Muscle layer of colon (tissue), 2 donors: ENCODE data around the gene GDE1.

Experiments
- H3K27ac ChIP-seq: one replicate; pipeline ENCODE4 v1.7.0; 2013; ENCODE audit warnings: low read depth, mild to moderate bottlenecking, low read length, moderate library complexity
- H3K27me3 ChIP-seq, 2 donors: one replicate each; pipeline ENCODE4 v1.7.0; 2013; ENCODE audit warnings: low read length in 2 of 2, mild to moderate bottlenecking in 2 of 2; ENCODE audit not compliant: insufficient read depth in 2 of 2, control insufficient read depth in 1 of 2
- H3K36me3 ChIP-seq: one replicate; pipeline ENCODE4 v1.7.0; 2013; ENCODE audit warnings: mild to moderate bottlenecking, low read length; ENCODE audit not compliant: insufficient read depth
- H3K4me1 ChIP-seq: one replicate; pipeline ENCODE4 v1.7.0; 2013; ENCODE audit warnings: mild to moderate bottlenecking, low read length; ENCODE audit not compliant: insufficient read depth
- H3K4me3 ChIP-seq, 2 donors: one replicate each; pipeline ENCODE4 v1.7.0; 2013; ENCODE audit warnings: low read length in 2 of 2, low read depth in 1 of 2, mild to moderate bottlenecking in 1 of 2, moderate library complexity in 1 of 2
- H3K9ac ChIP-seq: one replicate; pipeline ENCODE4 v1.7.0; 2013; ENCODE audit warnings: low read length
- H3K9me3 ChIP-seq: one replicate; pipeline ENCODE4 v1.7.0; 2013; ENCODE audit warnings: mild to moderate bottlenecking, low read length
- donor health status: abdominal sarcoma.
- donor health status: Adenocarcinoma of cecum.

GDE1 gene

GRCh38 chr16:19484096-19484495 lies 37.8 kb downstream of the GDE1 start:
- Histone ChIP-seq H3K27ac (no peak overlapping the region), H3K4me1 (no peaks in the 10 kb centered on the region), H3K27me3 (no peaks in the 10 kb centered on the region), H3K36me3 (no peaks in the 10 kb centered on the region), H3K9me3 (no peaks in the 10 kb centered on the region), H3K9ac (no peak overlapping the region), H3K4me3 (no peak overlapping the region)

GRCh38 chr16:19482291-19482690 lies 39.6 kb downstream of the GDE1 start:
- Histone ChIP-seq H3K9ac (no peak overlapping the region), H3K9me3 (no peaks in the 10 kb centered on the region), H3K4me3 (no peak overlapping the region), H3K27ac (no peak overlapping the region), H3K4me1 (no peaks in the 10 kb centered on the region), H3K27me3 (no peaks in the 10 kb centered on the region), H3K36me3 (no peaks in the 10 kb centered on the region)

DNA sequence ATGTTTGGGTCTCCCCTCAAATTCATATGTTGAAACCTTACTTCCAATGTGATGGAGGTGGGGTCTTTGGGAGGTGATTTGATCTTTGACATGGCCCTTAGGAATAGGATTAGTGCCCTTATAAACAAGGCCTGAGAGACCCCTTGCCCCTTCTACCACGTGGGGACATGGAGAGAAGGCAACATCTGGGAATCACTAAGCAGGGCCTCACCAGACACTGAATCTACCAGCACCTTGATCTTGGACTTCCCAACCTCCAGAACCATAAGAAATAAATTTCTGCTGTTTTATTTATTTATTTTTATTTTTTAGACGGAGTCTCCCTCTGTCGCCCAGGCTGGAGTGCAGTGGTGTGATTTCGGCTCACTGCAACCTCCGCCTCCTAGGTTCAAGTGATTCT lies 40.1 kb downstream of the GDE1 start:
- Histone ChIP-seq H3K9me3 (no peaks in the 10 kb centered on the region), H3K4me1 (no peaks in the 10 kb centered on the region), H3K36me3 (no peaks in the 10 kb centered on the region), H3K27me3 (no peaks in the 10 kb centered on the region), H3K27ac (no peak overlapping the region), H3K9ac (no peak overlapping the region), H3K4me3 (no peak overlapping the region)

DNA sequence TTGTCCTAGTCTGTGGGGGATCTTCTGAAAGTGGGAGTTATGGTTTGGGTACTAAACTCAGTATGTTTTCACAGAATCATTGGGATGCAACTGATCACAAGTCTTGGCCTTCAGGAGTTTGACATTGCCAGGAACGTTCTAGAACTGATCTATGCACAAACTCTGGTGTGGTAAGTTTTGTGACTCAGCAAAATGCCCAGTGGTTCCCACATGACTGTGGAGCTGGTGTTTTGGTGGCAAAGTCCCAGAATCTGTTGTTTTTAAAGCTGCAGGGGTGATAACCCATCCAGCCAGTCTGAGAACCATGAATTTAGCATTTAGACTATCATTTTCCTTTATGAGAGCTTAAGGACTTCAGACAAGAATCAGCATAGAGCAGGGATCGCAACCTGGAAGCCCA lies 40.6 kb downstream of the GDE1 start:
- Histone ChIP-seq H3K9me3 (no peaks in the 10 kb centered on the region), H3K4me3 (no peak overlapping the region), H3K27me3 (no peaks in the 10 kb centered on the region), H3K4me1 (no peaks in the 10 kb centered on the region), H3K27ac (no peak overlapping the region), H3K36me3 (no peaks in the 10 kb centered on the region), H3K9ac (no peak overlapping the region)

DNA sequence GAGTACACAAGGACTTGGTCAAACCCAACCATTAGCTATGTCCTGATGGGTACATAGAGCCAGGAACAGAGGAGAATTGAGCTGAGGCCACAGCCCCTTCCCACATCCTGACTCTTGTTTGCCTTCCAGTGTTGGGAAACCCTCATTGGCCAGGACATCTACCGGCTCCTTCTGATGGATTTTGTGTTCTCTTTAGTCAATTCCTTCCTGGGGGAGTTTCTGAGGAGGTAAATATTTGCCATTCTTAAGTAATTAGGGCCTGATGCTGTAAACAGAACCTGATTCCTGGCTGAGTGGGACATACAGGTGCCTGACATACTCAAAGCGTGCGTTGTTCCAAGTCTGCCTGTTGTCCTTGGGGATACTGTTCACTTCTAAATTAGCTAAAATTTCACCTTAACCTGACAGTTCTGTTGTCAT lies 42.6 kb downstream of the GDE1 start:
- no peak overlapping the region for H3K27ac ChIP-seq
- no peak overlapping the region for H3K9ac ChIP-seq
- no peaks in the 10 kb centered on the region for H3K27me3 ChIP-seq
- H3K9me3 ChIP-seq, result no peaks in the 10 kb centered on the region
- H3K4me3 ChIP-seq, result no peak overlapping the region
- no peaks in the 10 kb centered on the region for H3K36me3 ChIP-seq
- H3K4me1 ChIP-seq, result no peaks in the 10 kb centered on the region

- Histone ChIP-seq H3K4me1 (no peaks in the 10 kb centered on the region), H3K9me3 (no peaks in the 10 kb centered on the region), H3K9ac (no peak overlapping the region), H3K36me3 (no peaks in the 10 kb centered on the region), H3K27me3 (no peaks in the 10 kb centered on the region), H3K4me3 (no peak overlapping the region), H3K27ac (no peak overlapping the region)
These were observed 43.4 kb downstream of the GDE1 start for GRCh38 chr16:19478505-19478904.

DNA sequence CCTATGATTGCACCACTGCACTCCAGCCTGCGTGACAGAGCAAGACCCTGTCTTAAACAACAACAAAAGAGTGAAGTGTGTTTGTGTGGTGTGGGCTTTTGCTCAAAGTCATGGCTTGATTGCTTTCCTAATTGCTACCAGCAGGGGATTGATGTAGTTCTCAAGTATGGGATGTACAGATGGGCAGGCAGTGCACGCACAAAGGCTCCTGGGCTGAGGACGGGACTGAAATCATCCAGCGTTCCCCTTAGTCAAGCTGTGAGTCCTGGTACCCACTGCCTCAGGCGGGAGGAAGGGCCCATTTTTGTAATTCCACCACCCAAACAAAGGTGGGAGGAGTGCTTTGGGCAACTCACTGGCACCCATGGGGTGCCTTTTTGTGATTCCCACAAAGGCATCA lies 47.3 kb downstream of the GDE1 start:
- H3K9me3 ChIP-seq, result no peaks in the 10 kb centered on the region

GRCh38 chr16:19472482-19472881 lies 49.4 kb downstream of the GDE1 start:
- Histone ChIP-seq H3K4me3 (no peak overlapping the region), H3K27me3 (no peaks in the 10 kb centered on the region), H3K4me1 (no peaks in the 10 kb centered on the region), H3K27ac (no peak overlapping the region), H3K9ac (no peak overlapping the region), H3K9me3 (no peaks in the 10 kb centered on the region), H3K36me3 (no peaks in the 10 kb centered on the region)

More for the DNA sequence above, 47.3 kb downstream of the GDE1 start:
- Histone ChIP-seq H3K27ac (no peak overlapping the region), H3K36me3 (no peaks in the 10 kb centered on the region), H3K4me3 (no peak overlapping the region), H3K4me1 (no peaks in the 10 kb centered on the region), H3K27me3 (no peaks in the 10 kb centered on the region), H3K9ac (no peak overlapping the region)

GRCh38 chr16:19468300-19468699 lies 53.6 kb downstream of the GDE1 start:
- H3K27ac ChIP-seq, result no peak overlapping the region
- H3K9me3 ChIP-seq, result no peaks in the 10 kb centered on the region
- no peaks in the 10 kb centered on the region for H3K27me3 ChIP-seq
- H3K36me3 ChIP-seq, result no peaks in the 10 kb centered on the region
- H3K4me1 ChIP-seq, result no peaks in the 10 kb centered on the region
- no peak overlapping the region for H3K9ac ChIP-seq
- no peak overlapping the region for H3K4me3 ChIP-seq

DNA sequence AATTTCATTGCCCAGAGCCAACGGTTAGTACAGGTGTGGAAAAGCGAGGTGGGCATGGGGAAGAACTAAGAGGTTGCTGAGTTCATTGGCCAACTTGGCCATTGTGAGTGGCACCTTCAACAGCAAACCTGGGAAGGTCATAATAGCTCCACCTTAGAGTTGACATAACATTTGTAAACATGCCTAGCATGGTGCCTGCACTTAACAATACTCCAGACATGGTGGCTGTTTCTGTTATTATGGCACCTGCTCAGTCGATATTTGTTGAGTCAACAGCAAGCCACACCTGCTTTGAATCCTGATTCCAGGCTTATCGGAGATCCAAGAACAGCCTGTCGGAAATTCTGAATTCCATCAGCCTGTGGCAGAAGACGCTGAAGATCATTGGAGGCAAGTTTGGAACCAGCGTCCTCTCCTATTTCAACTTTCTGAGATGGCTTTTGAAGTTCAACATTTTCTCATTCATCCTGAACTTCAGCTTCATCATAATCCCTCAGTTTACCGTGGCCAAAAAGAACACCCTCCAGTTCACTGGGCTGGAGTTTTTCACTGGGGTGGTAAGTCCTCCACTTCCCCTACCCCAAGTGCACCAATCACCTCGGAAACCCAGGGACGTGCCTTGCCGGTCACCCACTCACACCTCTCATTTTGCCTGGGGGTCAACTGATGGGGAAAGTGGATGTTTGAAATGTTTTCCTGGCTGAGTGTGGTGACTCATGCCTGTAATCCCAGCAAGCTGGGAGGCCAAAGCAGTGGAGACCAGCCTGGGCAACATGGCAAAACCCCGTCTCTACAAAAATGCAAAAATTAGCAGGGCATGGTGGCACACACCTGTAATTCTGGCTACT lies 58.2 kb downstream of the GDE1 start:
- H3K4me1 ChIP-seq, result no peaks in the 10 kb centered on the region
- H3K9me3 ChIP-seq, result no peaks in the 10 kb centered on the region
- no peaks in the 10 kb centered on the region for H3K27me3 ChIP-seq
- no peak overlapping the region for H3K4me3 ChIP-seq
- H3K27ac ChIP-seq, result no peak overlapping the region
- H3K9ac ChIP-seq, result no peak overlapping the region
- H3K36me3 ChIP-seq, result no peaks in the 10 kb centered on the region

- Histone ChIP-seq H3K36me3 (no peaks in the 10 kb centered on the region), H3K9ac (no peak overlapping the region), H3K9me3 (no peaks in the 10 kb centered on the region), H3K27ac (no peak overlapping the region), H3K4me3 (no peak overlapping the region), H3K27me3 (no peaks in the 10 kb centered on the region), H3K4me1 (no peaks in the 10 kb centered on the region)
These were observed 61.5 kb downstream of the GDE1 start for GRCh38 chr16:19460397-19460796.

DNA sequence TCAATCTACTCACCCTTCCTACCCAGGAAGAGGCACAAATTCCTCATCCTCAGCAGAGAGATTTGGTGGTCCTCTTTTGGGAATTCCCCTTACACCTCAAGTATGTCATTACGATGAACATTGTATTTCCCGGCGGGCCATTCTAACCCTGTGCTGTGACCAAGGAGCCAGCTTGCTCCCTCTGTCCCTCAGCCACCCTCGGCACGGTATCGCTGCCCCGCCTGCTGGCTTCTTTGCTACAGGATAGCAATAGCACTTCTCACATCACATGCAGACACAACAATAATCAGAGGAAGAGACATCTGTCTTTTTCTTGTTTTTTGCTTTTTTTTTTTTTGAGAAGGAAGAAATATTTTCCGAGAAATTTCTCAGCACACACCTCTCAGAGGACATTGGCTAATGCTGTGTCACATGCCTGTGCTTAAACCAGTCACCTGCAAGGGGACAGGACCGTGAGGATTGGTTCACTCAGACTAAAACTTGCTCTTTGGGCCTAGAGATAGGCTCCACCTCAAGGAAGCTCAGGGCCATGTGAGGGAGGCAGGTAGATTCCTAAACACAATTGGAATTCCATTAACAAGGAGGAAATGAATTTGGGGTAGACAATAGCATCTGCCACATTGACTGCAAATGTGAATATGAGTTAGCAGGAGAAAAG lies 63.0 kb downstream of the GDE1 start:
- no peaks in the 10 kb centered on the region for H3K36me3 ChIP-seq

More for the DNA sequence above, 63.0 kb downstream of the GDE1 start:
- no peak overlapping the region for H3K4me3 ChIP-seq
- no peaks in the 10 kb centered on the region for H3K4me1 ChIP-seq
- no peak overlapping the region for H3K9ac ChIP-seq
- H3K9me3 ChIP-seq, result no peaks in the 10 kb centered on the region
- no peak overlapping the region for H3K27ac ChIP-seq
- H3K27me3 ChIP-seq, result no peaks in the 10 kb centered on the region
